IPS DF 6.9 (cell line): ENCODE data around the gene PPP1R2.

Experiments
- DNase-seq: peaks from one replicate; pipeline ENCODE4 v3.0.0-alpha.2; 2013; ENCODE audit warnings: low read depth, low spot score
- H3K27ac ChIP-seq: one replicate; pipeline ENCODE4 v1.5.1; 2013; ENCODE audit warnings: low read length, control low read depth
- H3K27me3 ChIP-seq: 2 replicates; pipeline ENCODE4 v1.6.1; 2013; ENCODE audit warnings: mild to moderate bottlenecking, low read length; ENCODE audit not compliant: control insufficient read depth, insufficient read depth
- H3K36me3 ChIP-seq: 2 replicates; pipeline ENCODE4 v1.6.1; 2013; ENCODE audit warnings: low read length; ENCODE audit not compliant: control insufficient read depth, insufficient read depth
- H3K4me1 ChIP-seq: 2 replicates; pipeline ENCODE4 v1.6.1; 2013; ENCODE audit warnings: low read length; ENCODE audit not compliant: control insufficient read depth, insufficient read depth
- H3K4me3 ChIP-seq: 2 replicates; pipeline ENCODE4 v1.5.1; 2013; ENCODE audit warnings: mild to moderate bottlenecking, low read length
- H3K9me3 ChIP-seq: 2 replicates; pipeline ENCODE4 v1.6.1; 2013; ENCODE audit warnings: low read length, inconsistent platforms; ENCODE audit not compliant: control insufficient read depth, insufficient read depth
- WGBS: extraction: QIAGEN DNeasy Blood & Tissue Kit; methylation state at CpG from one replicate; pipeline ENCODE4 v1.1.7; 2013; ENCODE audit warnings: mixed read lengths, missing lambda C conversion rate; ENCODE audit not compliant: insufficient read length, insufficient coverage; 5-methylcytosine and 5-hydroxymethylcytosine counted together

PPP1R2 gene

DNA sequence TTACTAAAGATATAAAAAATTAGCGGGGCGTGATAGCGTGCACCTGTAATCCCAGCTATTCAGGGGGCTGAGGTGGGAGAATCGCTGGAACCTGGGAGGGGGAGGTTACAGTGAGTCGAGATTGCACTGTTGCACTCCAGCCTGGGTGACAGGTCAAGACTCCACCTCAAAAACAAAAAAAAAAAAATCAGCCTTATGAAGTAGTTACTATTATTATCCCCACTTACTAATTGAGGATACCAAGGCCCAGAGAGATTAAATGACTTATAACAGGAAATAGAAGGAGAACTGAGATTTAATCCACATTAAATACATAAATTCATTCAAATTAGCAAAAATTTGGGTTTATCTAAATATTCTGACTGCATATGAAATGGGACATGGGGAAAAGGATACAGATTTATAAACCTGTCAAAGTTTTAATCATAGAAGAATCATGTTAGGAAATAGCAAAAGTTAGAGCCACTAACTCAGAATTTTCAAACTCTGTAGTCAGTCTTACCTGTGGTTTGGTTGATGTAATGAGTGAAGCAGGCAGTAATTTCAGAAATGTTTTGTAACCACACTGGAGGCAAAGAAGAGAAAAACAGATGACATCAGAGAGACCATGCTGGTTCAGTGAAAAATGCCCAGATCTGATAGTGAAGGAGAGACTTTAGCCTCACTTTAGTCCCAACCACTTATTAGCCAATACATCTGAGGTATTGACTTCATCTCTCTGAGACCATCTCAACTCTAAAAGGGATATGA is 75.3 kb downstream of the PPP1R2 start:
- no peak overlapping the region for H3K27ac ChIP-seq
- H3K9me3 ChIP-seq = no peaks in the 10 kb centered on the region
- no peaks in the 10 kb centered on the region for H3K36me3 ChIP-seq
- no peak for DNase-seq
- H3K27me3 ChIP-seq = no peaks in the 10 kb centered on the region
- no peaks in the 10 kb centered on the region for H3K4me1 ChIP-seq
- no peak overlapping the region for H3K4me3 ChIP-seq
- no CpG with 5 or more reads among the region's 5 CpGs for WGBS

DNA sequence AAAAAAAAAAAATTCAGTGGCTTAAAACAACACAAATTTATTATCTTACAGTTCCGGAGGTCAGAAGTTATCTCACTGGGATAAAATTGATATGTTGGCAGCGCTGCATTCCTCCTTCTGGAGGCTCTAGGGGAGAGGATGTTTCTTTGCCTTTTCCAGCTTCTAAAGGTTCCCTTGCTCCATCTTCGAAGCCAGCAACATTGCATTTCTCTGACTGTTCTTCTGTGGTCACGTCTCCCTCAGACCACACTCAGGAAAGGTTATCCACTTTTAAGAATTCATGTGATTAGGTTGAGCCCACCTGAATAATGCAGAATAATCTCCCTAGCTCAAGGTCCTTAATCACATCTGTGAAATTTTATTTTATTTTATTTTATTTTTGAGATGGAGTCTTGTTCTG is 76.9 kb downstream of the PPP1R2 start:
- Histone ChIP-seq H3K9me3 (no peaks in the 10 kb centered on the region), H3K4me1 (no peaks in the 10 kb centered on the region), H3K27me3 (no peaks in the 10 kb centered on the region), H3K27ac (no peak overlapping the region), H3K36me3 (no peaks in the 10 kb centered on the region), H3K4me3 (no peak overlapping the region)
- no CpG with 5 or more reads among the region's 4 CpGs for WGBS
- no peak for DNase-seq
